DMS153 treated with DMSO at 0.1 percent for 48 hours (cell line): Measurements from ENCODE around the gene DEXI.
"Not testable (repeated sequence)": the region's sequence is repeated elsewhere in the genome, so short reads cannot be mapped to it uniquely, and the experiment has no call there.

ENCODE experiments used
- DNase-seq: peaks from one replicate; lab custom pipeline; 2025; ENCODE audit not compliant: unreplicated experiment; lab: John Stamatoyannopoulos, UW

Gene DEXI

GRCh38 chr16:10969615-10970014 is 27.3 kb upstream of the DEXI start:
- no peak for DNase-seq

DNA sequence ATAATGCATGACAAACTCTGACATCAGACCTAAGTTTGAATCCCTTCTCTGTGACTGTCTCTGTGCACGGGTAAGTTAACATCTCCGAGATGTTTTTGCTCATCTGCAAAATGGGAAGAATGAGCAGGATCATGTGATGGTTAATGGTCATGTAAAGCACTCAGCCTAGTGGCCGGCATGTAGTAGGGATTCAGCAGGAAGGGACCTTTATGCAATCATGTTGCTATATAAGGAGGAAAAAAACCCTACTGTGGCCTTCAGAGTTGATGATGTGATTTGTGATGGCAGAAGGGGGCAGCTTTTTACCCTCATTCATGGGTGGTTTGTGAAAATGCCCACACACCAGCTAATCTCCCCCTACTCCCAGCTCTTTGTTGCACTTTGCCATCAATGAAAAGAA is 26.2 kb upstream of the DEXI start:
- DNase-seq = no peak

- DNase-seq = no peak
Observed at GRCh38 chr16:10967986-10968385, 25.7 kb upstream of the DEXI start.

- not testable (repeated sequence) for DNase-seq
Observed at GRCh38 chr16:10966559-10966958, 24.3 kb upstream of the DEXI start.

- no peak for DNase-seq
Observed at GRCh38 chr16:10966129-10966528, 23.9 kb upstream of the DEXI start.

DNA sequence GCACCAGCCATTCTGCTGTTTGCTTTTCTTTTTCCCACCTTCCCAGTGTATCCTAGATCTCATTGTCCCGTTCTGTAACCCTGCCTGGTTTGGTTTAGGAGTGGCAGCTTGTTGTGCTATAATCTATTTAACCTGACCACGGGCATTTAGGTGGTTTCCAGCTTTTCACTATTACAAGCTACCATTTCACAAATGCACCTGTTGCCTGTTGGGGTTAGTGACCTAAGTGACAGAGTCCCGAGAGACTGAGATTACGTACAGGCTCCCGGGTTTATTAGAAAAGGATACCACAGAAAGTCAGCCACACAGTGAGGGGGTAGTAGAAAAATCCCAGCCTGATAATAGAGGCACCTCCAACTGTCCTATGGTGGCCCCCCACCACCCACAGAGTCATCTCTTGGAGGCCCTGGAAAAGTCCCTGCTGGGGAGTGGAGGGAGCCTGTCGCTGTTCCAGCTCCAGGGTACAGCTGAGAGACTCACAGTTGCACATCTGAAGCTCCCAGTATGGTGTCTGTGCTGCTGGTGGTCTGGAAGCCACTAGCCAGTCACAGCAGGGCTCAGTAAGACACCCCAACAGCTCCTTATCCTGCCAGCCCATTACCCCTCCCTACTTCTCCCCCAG is 23.3 kb upstream of the DEXI start:
- DNase-seq = no peak

DNA sequence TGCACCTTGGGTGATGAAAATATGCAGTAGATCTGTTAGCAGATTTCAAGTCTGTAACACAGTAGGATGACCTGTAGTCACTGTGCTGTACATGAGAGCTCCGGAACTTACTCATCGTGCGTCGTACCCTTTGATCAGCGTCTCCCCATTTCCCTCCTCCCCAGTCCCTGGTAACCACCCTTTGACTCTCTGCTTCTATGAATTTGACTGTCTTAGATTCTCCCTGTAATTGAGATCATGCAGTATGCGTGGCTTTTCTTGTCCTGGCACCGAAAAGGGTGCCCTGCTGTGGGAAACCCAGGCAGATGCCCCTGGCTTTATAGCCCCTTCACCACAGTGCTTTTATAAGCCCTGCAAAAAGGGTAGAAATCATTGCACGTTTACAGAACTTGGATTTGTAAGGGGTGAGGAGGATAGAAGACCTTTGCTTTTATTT is 22.6 kb upstream of the DEXI start:
- DNase-seq = no peak

- DNase-seq = peak; percentile 87
Observed at GRCh38 chr16:10964039-10964890, 22.0 kb upstream of the DEXI start.

- DNase-seq = no peak
Observed at GRCh38 chr16:10961231-10961630, 19.0 kb upstream of the DEXI start.

GRCh38 chr16:10959161-10959560 is 16.9 kb upstream of the DEXI start:
- DNase-seq = no peak

GRCh38 chr16:10957771-10958482 is 15.7 kb upstream of the DEXI start:
- DNase-seq = no peak

DNA sequence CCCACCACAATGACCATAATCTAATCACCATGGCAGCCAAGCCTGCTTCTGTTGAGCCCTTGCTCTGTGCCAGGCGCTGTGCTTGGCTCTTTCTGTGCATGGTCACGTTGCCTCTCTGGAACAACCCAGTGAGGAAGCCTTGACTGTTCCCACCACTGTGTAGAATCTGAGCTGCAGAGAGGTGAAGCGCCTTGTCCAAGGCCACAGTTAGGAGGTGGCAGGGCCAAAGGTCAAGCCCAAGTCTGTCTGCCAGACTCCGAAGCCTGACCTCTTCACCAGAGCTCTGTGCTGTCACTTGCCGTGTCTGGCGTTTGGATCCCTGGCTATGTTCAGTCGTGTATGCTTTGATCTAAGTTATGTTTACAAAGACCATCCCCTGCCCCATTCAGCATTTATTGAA is 12.6 kb upstream of the DEXI start:
- DNase-seq = no peak

DNA sequence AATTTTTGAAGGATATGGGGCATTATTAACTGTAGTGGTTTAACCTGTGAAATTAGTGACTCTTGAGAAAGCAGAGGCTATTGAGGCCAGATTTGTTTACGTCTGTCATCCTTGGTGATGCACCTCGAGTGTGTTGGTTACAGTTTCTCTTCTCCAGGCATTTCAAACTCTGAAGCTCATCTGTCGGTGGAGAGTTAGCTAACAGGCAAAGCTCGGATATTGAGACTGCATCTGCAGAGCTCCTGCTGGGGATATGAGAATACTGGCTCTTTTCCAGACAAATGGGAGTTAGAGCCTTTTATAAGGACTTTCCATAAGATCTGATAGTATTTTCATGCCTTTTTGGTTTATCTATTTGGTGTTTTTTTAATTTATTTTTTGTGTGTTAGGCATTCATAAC is 8.8 kb upstream of the DEXI start:
- DNase-seq = no peak

DNA sequence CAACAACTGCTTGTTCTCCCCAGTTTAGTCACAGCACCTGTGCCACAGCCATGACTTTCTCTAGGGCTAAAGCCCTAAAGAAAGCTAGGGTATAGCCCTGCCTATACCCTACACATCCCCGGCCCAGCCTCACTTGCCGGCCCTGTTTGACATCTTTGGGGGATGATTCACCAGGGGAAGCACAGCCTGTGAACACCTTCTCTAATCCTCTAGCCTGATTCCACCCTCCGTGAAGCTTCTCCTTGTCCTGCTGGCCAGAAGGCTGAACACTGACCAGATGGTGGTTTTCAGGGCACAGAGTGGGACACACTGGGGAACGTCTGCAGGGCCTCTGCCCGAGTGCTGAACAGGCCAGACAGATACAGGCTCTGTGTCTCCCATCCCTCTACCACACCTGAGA is 8.1 kb upstream of the DEXI start:
- no peak for DNase-seq

GRCh38 chr16:10949424-10949970 is 7.2 kb upstream of the DEXI start:
- DNase-seq = no peak

- DNase-seq = no peak
Observed at GRCh38 chr16:10947211-10947787, 5.0 kb upstream of the DEXI start.

- DNase-seq = no peak
Observed at GRCh38 chr16:10946308-10946707, 4.0 kb upstream of the DEXI start.

DNA sequence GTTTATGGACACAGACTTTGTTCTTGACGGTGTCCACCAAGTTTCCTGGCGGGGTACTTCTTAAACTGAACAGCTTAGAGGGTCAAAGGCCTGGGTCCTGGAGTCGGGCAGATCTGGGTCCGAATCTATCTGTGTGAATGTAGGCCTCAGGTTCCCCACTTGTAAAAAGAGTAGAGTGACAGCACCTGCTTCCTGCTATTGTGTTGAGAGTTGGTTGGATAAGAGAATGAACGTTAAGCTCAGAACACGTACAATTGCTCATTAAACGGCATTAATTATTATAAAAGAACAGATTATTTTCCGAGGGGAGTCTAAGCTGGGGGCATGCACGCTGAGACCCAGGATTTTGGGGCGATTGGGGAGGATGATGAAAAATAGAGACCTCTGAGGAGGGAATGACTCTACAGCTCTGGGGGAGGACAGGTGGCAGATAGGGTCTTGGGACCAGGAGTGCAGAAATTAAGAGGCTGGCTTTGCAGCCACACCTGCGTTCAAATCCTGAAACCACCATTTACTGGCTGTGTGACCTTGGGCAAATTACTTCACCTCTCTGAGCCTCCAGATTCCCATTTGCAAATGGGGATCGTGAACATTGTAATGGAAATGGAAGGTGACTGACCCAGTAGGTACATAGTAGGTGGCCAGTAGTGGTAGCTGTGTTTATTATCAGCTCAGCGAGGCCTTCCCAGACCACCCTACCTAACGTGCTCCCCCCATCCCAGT is 3.0 kb upstream of the DEXI start:
- no peak for DNase-seq

DNA sequence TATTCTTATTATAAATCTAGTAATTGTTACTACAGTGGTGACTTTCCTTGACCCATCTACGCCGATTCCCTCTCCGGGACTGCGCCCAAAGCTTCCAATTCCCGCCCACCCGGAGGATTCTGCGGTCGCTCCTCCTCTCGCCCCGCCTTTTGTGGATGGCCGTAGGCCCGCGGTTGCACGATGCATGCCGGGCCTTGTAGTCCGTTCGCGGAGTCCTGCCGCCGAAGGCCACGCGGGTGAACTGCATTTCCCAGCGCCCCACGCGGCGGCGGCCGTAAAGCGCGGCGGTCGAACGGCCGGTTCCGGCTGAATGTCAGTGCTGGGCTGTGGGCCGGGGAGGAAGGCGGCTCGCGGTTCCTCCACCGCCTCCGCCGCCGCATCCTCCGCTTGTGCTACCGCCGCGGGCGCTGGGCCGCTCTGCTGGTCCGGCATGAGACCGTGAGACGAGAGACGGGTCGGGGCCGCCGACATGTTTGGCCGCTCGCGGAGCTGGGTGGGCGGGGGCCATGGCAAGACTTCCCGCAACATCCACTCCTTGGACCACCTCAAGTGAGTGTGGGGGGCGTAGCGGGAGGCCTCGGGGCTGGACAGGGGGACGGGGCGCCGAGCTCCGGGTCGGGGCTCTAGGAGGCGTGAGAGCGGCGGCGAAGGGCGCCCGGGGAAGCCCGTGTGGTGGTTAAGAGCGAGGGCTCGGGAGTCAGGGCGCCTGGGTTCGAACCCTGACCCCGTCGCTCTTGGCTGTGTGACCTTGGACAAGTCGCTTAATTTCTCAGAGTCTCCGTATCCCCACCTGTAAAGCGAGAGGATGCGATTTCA is 2.2 kb upstream of the DEXI start, which contains the start of gene CLEC16A:
TSS of gene CLEC16A (plus strand) at position 316 of the 816 bp plus-strand sequence. CDS start at position 470, 154 bp downstream.
- DNase-seq = peak; percentile 91

- DNase-seq = no peak
Observed at GRCh38 chr16:10943064-10943353, 741 bp upstream of the DEXI start.
